Naive B cell (primary cell): Measurements from ENCODE around the gene SLC2A10. TPM values are rescaled to one million over a fixed set of nuclear protein-coding genes. Genes with fewer than 3 reads are reported as not detected.

ENCODE experiments used
- ATAC-seq, 2 donors: fragments of 150-1000 bp; cut with Tn5 transposase; 2 replicates each; pipeline ENCODE4 v1.10.0; 2021; ENCODE audit warnings: low read depth in 2 of 2, mild to moderate bottlenecking in 2 of 2, moderate library complexity in 2 of 2
- DNase-seq: peaks from one replicate; pipeline ENCODE4 v3.0.0; 2022
- H3K27ac Mint-ChIP-seq, 6 donors: one replicate each; pipeline ENCODE4 v1.8.0; 2020 to 2022; ENCODE audit warnings: mild to moderate bottlenecking in 6 of 6, mixed read lengths in 6 of 6, moderate library complexity in 5 of 6, inconsistent platforms in 2 of 6
- H3K27me3 Mint-ChIP-seq, 3 donors: one replicate each; pipeline ENCODE4 v1.8.0; 2021 to 2022; ENCODE audit warnings: mixed read lengths in 3 of 3, mild to moderate bottlenecking in 1 of 3
- H3K36me3 Mint-ChIP-seq, 2 donors: one replicate each; pipeline ENCODE4 v1.8.0; 2020 to 2022; ENCODE audit warnings: mixed read lengths in 2 of 2, inconsistent platforms in 1 of 2, mild to moderate bottlenecking in 1 of 2
- H3K4me1 Mint-ChIP-seq, 3 donors: one replicate each; pipeline ENCODE4 v1.8.0; 2020 to 2022; ENCODE audit warnings: mixed read lengths in 3 of 3, inconsistent platforms in 1 of 3, mild to moderate bottlenecking in 1 of 3, moderate library complexity in 1 of 3
- H3K4me3 Mint-ChIP-seq, 8 donors: one replicate each; pipeline ENCODE4 v1.8.0; 2020 to 2022; ENCODE audit warnings: mild to moderate bottlenecking in 8 of 8, mixed read lengths in 8 of 8, moderate library complexity in 8 of 8, inconsistent platforms in 2 of 8
- H3K9me3 Mint-ChIP-seq, 7 donors: one replicate each; pipeline ENCODE4 v1.8.0; 2020 to 2022; ENCODE audit warnings: mixed read lengths in 7 of 7, mild to moderate bottlenecking in 5 of 7, inconsistent platforms in 2 of 7, moderate library complexity in 1 of 7
- polyA plus RNA-seq, 6 donors: library from polyadenylated mRNA; unstranded; fragments of 300-500 nt; fragmentation: Illumina TruSeq; gene quantifications; one replicate each; pipeline ENCODE4 v1.2.3, GENCODE V29; 2021; ENCODE audit warnings: low read depth in 6 of 6

SLC2A10 gene
- polyA plus RNA-seq, 6 donors from 2014 or later: not detected

DNA sequence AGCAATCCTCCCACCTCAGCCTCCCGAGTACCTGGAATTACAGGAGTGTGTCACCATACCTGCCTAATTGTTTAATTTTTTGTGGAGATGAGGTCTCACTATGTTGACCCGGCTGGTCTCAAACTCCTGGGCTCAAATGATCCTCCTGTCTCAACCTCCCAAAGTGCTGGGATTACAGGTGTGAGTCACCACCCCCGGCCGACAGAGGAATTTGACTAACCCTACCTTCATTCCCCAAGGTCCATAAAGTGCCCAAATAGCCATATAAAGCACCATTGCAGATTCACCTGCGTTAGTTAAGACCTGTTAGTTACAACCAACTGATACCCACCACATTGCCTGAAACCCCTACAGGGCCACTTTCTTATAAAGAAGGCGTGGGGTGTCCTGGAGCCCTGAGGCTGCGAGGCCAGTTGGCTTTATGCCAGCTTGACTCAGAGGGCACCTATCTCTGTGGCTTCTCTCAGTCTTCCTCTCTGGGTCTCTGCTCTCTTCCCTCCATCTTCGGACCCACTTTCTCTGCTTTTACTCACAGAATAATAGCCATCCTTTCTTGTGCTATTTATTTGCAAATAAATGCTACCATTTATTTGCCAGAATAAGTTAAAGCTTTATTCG, 65.6 kb downstream of the SLC2A10 start:
- Mint-ChIP-seq H3K27ac (peak overlapping the region in 1 of 6 donors; percentile 69), H3K4me3 (no peak overlapping the region), H3K36me3 (peaks cover 0 to 8% of the 10 kb centered on the region in 2 donors), H3K9me3 (peaks cover 0 to 6% (median 0%) of the 10 kb centered on the region in 7 donors), H3K27me3 (peaks cover 38 to 51% (median 44%) of the 10 kb centered on the region in 3 donors), H3K4me1 (peaks cover 0 to 8% (median 0%) of the 10 kb centered on the region in 3 donors)
- DNase-seq: no peak
- ATAC-seq: no peak

DNA sequence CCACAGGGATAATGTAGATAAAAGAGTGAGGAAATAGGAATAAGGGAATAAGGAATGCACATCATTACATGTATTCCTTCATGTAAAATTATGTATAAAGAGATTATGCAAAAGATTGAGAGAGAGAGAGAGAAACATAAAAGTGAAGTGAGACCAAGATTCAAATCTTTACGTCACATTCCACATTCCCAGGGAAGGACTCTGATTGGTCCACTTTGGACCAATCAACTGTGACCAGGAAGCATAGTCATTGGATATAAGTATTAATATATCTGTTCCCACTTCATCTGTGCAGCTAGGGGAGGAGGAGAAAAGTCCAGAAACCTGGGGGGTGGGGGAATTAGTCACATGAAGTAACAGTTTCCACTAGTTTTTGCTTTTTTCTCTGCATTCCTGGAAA, 66.4 kb downstream of the SLC2A10 start:
- Mint-ChIP-seq H3K36me3 (peaks cover 0 to under 1% of the 10 kb centered on the region in 2 donors), H3K27me3 (peaks cover 37 to 47% (median 38%) of the 10 kb centered on the region in 3 donors), H3K4me3 (no peak overlapping the region), H3K9me3 (peaks cover 0 to 4% (median 0%) of the 10 kb centered on the region in 7 donors), H3K27ac (no peak overlapping the region), H3K4me1 (peaks cover 0 to 8% (median 0%) of the 10 kb centered on the region in 3 donors)
- DNase-seq: no peak
- ATAC-seq: no peak

DNA sequence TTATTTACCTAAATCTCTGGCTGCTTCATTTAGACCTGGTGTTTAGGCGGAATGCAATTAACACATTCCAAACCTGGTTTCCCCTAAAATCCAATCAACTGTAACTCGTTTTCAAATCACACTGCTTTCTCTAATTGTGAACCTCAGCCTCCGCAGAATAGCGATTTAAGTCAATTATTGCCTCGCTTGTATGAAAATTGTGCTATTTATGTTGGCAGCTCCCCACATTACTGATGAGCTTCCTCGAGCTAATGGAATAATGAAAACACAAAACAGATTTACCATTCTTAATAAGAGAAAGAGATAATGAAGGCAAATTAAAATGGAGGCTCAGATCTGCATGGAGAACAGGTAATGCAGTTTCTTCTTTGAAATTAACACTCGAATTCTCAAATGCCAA, 67.9 kb downstream of the SLC2A10 start:
- H3K4me3 Mint-ChIP-seq: no peak overlapping the region
- peaks cover 0 to 8% (median 0%) of the 10 kb centered on the region in 3 donors for H3K4me1 Mint-ChIP-seq
- H3K36me3 Mint-ChIP-seq: no peaks in the 10 kb centered on the region
- H3K27ac Mint-ChIP-seq: no peak overlapping the region
- ATAC-seq (no peak), DNase-seq (no peak)
- peaks cover 29 to 39% (median 34%) of the 10 kb centered on the region in 3 donors for H3K27me3 Mint-ChIP-seq
- H3K9me3 Mint-ChIP-seq: peaks cover 0 to 1% (median 0%) of the 10 kb centered on the region in 7 donors

DNA sequence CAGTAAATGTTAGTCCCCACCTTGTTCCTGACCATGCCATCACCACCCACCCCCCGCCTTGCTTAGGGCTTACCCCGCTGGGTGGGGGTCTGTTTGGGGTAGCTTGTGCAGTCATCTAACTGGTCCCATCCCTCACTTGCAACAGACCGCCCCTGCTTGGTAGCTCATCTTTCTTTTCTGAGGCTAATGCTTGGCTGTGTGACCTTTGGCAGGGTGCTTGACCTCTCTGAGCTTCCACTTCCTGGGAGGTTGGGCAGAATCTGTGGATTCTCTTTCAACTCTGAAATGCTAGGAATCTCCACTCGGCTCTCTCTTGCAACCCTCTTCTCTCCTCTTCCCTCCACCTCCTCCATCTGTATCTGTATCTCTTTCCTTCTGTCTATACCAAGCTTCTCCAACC, 70.4 kb downstream of the SLC2A10 start:
- Mint-ChIP-seq H3K27me3 (peaks cover 26 to 33% (median 28%) of the 10 kb centered on the region in 3 donors), H3K27ac (no peak overlapping the region), H3K36me3 (no peaks in the 10 kb centered on the region), H3K4me3 (no peak overlapping the region), H3K4me1 (no peaks in the 10 kb centered on the region), H3K9me3 (peaks cover 0 to 1% (median 0%) of the 10 kb centered on the region in 7 donors)
- no peak for DNase-seq
- ATAC-seq: no peak

DNA sequence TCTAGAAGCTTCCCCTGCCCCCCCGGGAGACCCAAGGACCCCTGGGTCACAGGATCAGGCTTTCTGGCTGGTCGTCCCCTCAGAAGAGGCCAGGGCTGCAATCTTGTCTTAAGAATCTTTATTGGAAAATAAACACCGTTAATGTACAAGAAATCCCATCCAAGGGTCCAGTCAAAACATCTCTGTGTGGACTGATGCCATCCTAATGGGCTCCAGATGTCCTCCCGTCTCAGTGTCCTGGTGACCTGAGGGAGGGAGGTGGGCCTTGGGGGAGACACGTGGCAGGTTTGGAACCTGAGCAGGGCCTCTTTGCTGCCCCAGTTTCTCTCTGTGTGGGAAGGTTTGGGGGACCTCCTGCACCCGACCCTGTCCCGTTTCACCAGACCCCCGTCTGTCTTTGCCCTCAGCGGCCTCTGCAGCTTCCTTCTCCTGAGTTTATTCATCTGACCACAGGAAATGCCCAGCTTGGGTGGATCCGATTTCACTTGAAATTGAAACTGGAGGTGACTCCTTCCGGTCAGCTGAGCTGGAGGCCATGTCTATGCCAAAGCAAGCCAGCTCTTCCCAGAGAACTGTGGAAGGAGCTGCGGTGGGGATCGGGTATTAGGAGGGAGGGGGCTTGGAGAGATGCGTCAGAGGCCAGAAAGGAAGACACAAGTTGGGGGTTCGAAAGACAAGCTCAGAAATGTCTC, 75.1 kb downstream of the SLC2A10 start:
- Mint-ChIP-seq H3K27me3 (peaks cover 13 to 24% (median 14%) of the 10 kb centered on the region in 3 donors), H3K4me1 (no peaks in the 10 kb centered on the region)
- no peak for DNase-seq

More for the DNA sequence above, 75.1 kb downstream of the SLC2A10 start:
- no peak for ATAC-seq
- H3K4me3 Mint-ChIP-seq: no peak overlapping the region
- peaks cover 0 to 1% (median 0%) of the 10 kb centered on the region in 7 donors for H3K9me3 Mint-ChIP-seq
- H3K36me3 Mint-ChIP-seq: no peaks in the 10 kb centered on the region
- H3K27ac Mint-ChIP-seq: peak overlapping the region in 1 of 6 donors; percentile 46

Other genes with a start within 250 kb of the SLC2A10 start
- gene ZNF334, start 196.1 kb upstream of the SLC2A10 start, polyA plus RNA-seq: under 1 TPM in 2 of 6 donors, not detected in 4; 0.11 to 0.21 TPM
- not detected for gene OCSTAMP, start 159.0 kb upstream of the SLC2A10 start, polyA plus RNA-seq
- under 1 TPM in 1 of 6 donors, not detected in 5; 0.53 TPM for gene SLC13A3, start 58.2 kb upstream of the SLC2A10 start, polyA plus RNA-seq
- 10 to 100 TPM in 5 of 6 donors, 1 to 10 TPM in 1; 7.2 to 18.8 (median 13.4) TPM for gene TP53RK, start 20.2 kb upstream of the SLC2A10 start, polyA plus RNA-seq
- gene EYA2, start 185.2 kb downstream of the SLC2A10 start, polyA plus RNA-seq: not detected